GM19324 (cell line): ENCODE data around the gene GGA1.
"Not testable (repeated sequence)": the region's sequence is repeated elsewhere in the genome, so short reads cannot be mapped to it uniquely, and the experiment has no call there.

ENCODE experiments used
- ATAC-seq: cut with Tn5 transposase; IDR thresholded peaks from one replicate; pipeline ENCODE4 v1.9.1; 2021; ENCODE audit warnings: mild to moderate bottlenecking, moderate library complexity; ENCODE audit not compliant: unreplicated experiment, low FRiP score

Gene GGA1

DNA sequence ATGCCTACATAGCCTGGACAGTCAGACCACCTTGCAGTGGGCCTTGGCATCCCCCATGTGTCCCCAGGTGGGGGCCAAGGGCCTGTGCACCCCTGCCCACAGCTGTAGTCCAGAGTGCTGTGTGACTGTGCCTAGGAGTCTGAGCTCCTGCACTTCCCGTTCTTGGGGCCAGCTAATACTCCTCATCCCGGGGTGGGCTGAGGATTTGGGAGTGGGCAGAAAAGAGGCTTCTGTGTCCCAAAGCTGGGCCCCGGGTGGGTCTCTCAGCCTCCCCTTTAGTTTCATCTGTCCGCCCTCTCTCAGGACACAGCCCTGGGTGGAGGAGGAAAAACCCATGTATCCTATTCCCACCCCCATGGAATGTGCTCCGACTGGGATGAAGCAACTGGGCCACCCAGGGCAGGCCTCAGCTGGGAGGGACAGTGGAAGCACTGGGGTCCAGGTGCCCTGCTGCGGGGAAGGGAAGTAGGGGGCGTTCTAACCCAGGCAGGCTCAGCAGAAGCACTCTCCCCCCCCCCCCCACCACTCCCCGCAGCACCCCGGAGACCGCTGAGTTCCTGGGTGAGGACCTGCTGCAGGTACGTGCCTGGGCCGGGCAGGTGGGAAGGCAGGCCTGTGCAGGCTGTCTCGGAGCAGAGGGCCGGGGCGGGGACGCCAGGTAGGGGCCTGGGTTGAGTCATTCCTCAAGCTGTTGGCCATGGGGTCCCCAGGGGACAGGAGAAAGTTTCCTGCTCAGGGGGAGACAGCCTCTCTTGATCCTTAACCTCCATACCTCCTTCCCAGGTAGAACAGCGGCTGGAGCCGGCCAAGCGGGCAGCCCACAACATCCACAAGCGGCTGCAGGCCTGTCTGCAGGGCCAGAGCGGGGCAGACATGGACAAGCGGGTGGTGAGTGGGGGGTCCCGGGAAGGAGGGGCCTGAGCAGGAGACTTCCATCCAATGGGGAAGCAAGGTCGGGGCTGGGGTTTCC is 32.2 kb downstream of the GGA1 start:
- no peak for ATAC-seq

DNA sequence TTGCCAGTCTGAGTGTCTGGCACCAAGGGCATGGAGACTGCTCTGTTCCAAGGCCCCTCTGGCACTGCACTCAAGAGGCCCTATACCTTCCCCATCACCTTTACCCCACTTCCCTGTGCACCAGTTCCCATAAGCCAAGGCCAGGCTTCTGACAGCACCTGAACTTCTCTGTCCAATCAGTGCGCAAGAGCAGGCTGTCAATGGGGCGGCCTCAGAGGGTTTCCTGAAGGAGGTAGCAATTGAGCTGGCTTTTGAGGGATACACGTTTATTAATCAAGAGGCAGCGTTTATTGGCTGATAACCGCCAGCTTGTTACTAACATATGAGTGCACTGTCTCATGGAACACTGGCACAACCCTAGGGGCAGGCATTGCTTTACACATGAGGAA is 32.9 kb downstream of the GGA1 start:
- no peak for ATAC-seq

DNA sequence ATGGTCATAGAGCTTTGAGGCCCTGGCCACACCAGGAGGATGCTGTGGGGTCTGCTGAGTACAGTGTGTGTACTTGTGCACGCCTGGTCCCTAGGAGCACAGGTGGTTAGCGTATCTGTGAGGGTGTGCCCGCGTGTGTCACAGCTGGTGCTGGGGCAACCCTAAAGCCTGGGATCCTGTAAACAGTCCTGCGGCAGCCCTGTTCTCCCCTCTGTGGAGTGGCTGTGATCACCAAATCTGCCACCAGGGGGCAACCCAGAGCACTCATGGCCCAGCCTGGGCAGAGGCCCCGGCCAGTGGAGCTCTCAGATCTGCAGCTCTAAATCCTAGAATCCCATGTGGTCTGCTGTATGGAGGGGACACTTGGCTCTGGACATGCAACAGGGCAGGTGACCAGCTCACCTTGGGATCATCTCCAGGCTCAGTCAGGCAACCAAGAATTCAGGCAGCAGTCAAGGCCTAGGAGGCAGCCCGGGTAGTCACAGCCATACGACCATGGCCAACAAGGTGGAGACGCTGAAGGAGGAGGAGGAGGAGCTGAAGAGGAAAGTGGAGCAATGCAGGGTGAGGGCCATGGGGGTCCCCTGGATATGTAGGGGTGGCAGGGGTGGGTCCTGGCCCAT is 34.7 kb downstream of the GGA1 start:
- ATAC-seq: peak; percentile 33

DNA sequence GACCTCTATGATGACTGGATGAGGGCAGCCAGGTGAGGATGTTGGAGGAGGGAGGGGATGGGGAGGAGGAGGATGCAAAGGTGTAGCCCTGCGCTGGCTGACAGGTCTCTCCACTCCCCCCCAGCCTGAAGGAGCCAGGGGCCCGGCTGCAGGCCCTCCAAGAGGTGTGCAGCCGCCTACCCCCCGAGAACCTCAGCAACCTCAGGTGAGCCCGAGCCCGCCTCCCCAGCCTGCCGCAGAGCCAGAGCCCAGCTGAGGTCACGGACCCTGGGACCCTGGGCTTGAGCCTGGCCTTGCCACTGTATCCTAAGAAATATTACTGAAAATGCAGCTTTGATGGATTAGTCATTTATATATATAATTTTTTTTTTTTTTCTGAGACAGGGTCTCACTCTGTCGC is 38.7 kb downstream of the GGA1 start:
- ATAC-seq: no peak

DNA sequence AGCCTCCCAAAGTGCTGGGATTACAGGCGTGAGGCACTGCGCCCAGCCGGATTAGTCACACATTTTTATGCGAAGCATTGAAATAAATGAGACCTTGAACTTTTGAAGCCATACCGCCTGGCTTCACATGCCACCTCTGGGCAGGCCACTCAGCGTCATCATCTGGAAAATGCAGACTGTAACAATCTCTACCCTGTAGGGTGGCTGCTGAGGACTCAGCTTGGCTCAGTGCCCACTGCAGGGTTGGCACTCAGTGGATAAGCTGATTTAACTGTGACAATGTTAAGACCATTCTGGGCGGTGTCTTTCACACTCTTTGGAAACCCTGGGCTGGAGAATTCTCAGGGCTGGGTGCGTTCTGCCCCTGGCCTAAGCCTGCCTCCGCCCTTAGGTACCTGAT is 39.3 kb downstream of the GGA1 start:
- no peak for ATAC-seq

DNA sequence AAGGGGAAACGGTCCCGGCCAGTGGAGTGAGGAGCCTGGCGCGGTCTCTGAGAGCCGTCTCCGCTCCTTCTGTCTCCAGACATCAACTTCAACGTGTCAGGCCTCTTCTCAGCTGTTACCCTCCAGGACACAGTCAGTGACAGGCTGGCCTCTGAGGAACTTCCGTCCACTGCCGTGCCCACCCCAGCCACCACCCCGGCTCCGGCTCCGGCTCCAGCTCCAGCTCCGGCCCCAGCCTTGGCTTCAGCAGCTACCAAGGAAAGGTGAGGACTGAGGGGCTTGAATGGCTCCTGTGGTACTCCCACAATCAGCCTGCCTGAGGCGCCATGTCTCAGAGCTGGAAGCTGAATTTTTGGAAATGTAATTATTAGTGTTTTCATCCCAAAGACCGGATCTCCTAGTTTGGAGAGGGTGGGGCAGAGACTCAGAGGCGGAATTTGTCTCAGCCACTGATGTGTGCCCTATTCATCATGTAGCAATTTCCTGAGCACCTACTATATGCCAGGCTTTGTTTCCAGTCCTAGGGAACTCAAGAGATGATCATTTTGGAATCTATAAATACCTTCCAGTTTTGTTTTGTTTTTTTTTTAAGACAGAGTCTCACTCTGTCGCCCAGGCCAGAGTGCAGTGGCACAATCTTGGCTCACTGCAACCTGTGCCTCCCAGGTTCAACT is 42.0 kb downstream of the GGA1 start:
- ATAC-seq: no peak

DNA sequence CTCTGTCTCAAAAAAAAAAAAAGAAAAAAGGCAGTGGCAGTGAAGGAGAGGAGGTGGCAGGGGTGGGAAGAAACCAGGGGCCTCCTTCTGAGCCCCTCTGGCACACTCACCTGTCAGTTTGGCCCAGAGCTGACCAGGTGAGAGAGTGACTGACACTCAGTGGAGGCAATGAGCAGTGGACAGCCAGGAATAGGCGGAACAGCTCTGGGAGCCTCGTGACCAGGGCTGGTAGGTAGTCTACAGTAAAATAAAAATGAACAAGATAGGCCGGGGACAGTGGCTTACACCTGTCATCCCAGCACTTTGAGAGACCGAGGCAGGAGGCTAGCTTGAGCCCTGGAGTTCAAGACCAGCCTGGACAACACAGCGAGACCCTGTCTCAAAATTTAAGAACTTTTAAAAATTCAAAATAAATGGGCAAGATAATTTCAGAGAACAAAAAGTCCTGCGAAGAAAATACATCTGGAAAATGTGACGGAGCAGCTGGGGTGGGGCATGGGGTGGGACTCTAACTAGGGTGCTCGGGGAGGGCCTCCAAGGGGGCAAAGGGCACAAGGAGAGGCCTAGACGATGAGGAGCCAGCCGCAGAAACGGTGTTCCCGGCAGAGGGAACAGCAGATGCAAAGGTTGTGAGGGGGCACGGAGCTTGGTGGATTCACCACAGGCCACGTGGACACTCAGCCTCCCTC is 46.1 kb downstream of the GGA1 start:
- ATAC-seq: no peak

DNA sequence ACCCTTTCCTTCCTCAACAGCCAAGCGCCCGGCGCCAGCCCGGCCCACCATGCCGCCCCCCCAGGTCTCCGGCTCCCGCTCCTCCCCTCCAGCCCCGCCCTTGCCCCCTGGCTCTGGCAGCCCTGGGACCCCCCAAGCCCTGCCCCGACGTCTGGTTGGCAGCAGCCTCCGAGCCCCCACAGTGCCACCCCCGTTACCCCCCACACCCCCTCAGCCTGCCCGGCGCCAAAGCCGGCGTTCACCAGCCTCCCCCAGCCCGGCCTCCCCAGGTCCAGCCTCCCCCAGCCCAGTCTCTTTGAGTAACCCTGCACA is 46.6 kb downstream of the GGA1 start:
- no peak for ATAC-seq

DNA sequence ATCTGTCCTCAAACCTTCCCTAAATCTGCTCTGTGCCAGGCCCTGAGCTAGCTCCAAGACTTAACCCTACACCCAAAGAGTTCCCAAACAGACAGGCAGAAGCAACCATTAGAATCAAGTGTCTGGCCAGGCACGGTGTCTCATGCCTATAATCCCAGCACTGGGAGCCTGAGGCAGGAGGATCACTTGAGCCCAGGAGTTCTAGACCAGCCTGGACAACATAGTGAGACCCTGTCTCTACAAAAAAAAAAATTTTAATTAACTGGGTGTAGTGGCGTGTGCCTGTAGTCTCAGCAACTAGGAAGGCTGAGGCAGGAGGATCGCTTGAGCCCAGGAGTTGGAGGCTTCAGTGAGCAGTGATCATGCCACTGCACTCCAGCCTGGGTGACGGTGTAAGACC is 47.9 kb downstream of the GGA1 start:
- not testable (repeated sequence) for ATAC-seq

DNA sequence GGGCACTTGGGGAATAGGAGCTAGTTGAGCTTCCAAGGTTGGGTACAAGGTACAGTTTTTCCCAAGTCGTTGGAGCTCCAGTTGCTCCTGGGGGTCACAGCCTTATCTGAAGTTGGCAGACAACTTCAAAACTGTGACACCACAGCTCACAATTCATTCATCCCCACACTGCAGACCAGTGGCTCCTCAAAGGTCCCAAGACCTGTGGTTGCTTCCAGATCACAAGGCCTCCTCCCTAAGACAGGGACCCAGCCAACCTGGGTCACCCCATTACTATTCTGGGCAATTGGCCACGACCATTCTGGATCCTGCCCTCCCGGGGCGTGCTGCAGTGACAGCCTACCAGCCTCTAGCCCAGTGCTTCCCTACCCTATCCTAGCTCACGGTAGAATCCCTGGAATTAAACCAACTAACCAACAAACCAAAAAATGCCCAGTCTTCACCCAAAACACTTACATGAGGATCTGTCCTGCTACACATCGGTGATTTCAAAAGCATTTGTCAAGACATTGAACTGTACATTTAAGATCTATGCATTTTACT is 49.0 kb downstream of the GGA1 start:
- no peak for ATAC-seq

DNA sequence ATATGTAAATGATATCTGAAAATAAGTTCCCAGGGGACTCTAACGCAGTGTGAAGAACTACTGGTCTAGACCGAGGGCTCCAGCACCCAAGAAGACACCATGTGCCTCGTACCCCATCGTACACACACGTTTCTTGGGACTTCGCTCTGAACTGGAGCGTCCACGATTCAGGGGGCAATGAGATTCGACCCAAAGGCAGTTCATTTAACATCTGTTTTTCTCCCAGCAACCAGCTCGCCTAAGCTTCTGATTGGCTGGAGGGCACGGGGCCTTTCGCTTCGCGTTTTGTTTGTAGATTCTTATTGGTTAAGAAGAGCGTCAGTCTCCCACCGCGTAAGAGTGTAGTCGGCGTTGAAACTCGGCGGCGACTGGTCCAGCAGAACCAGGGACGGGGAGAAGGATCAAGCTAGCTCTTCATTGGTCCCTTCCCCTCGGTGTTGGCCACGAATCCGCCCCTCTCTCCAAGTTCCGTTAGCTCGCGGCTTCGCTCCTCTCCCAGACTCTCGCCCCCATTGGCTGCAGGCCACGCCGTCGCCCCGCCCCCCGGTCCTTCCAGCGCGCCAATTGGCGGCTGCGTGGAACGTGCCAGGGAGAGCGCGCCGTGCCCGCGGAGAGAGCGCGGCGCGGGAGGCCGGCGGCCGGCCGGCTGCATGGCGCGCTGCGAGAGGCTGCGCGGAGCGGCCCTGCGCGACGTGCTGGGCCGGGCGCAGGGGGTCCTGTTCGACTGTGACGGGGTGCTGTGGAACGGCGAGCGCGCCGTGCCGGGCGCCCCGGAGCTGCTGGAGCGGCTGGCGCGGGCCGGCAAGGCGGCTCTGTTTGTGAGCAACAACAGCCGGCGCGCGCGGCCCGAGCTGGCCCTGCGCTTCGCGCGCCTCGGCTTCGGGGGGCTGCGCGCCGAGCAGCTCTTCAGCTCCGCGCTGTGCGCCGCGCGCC is 49.8 kb downstream of the GGA1 start, which contains the start of gene PDXP:
Gene PDXP, plus strand, starts transcription at position 591 of the 933 bp plus-strand sequence. Its CDS starts 60 bp downstream, at position 651.
- ATAC-seq: peak; percentile 88

DNA sequence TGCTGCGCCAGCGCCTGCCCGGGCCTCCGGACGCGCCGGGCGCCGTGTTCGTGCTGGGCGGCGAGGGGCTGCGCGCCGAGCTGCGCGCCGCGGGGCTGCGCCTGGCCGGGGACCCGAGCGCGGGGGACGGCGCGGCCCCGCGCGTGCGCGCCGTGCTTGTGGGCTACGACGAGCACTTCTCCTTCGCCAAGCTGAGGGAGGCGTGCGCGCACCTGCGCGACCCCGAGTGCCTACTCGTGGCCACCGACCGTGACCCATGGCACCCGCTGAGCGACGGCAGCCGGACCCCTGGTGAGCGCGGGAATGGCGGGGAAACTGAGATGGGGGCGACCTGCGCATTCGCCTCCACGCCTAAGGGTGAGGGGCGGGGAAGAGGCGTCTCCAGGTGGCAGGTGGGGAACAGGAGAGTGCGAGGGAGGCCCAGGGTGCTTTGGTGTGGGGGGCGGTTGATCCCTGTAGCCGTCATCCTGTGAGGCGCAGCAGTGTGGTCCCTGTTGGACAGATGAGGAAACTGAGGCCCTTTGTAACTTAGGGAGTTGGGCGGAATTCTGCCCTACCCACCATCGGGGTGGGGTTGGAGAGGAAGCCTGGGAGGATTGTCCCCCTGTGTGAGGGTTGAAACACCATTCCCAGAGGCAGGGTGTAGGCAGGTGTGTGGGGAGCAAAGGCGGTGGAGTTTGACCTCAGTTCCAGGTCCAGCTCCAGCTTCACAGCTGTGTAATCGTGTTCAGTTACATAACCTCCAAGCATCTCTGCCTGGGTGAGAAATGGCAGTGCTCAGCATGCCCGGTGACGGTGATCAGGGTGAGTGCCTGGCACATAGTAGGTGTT is 50.6 kb downstream of the GGA1 start:
- ATAC-seq: peak; percentile 24

DNA sequence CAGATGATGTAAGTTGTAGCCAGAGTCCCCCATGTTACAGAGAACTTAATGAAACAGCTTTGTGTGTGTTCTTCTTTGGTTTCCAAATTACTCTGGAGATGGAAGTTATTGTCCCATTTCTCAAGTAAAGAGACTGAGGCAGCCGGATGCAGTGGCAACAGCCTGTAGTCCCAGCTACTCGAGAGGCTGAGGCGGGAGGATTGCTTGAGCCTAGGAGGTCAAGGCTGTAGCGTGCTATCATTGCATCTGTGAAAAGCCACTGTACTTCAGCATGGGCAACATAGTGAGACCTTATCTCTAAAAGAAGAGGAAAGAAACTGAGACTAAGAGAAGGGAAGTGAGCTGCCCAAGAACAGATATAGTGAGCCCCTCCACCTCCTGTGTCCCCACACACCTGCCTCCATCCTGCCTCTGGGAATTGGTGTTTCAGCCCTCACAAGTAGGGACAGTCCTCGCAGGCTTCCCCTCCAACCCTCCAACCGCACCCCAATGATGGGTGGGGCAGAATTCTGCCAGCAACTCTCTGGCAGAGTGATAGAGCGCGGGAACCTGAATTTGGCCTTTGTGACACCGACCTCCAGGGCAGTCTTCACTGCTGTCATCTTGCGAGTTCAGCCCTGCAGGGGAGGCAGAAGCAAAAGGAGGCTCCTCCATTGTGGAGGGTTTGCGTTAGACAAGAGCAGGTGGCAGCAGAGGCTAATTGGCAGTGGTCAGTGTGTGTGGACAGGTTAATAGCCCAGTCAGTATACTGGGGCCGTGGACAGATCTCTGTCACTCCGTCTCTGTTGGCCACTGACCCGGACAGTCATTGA is 51.5 kb downstream of the GGA1 start:
- ATAC-seq: no peak

DNA sequence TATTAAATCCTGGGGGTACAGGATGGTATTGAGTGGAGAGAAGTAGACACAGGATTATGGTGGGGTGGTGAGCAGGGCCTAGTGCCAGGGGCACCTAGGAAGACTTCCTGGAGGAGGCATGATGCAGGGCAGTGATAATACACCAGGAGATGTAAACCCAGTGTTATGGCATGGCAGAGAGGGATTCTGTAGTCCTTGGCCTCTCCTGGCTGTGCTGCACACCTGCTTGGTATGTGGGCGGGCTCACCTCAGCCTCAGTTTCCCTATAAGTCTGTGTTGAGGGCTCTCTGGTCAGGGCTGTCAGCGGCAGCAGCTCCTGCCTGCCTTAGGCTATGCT is 52.0 kb downstream of the GGA1 start:
- ATAC-seq: no peak

DNA sequence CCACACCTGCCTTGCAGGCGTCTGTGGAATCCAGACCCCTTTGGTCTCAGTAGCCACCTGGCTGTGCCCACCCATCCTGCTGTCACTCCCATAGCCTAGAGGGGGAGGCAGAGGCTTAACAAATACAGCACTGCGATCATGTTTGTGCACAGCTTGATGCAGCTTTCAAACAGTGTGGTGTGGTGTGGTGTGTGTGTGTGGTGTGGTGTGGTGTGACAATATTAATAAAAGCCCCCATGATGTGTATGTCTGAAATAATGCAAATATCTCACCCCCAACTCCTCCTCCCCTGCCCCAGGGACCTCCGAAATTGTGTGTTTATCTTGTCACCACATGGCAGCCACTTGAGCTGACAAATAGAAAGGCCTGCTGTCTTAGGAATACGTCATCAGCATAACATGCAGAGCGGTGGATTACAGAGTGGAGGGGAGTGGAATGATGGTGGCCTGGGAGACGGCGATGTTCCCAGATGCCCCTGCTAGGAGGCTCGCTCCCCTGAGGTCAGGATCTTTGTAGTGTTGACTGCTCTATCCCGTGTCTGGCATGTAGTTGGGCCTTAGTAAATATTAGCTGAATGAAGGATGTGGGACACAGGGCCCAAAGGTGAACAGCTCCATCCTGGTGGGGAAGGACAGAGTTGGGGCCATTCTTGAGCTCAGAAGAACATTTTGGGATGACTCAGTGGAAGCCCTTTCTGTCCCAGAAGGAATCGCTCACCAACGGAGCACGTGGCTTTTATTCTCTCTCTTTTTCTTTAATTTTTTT is 52.7 kb downstream of the GGA1 start:
- ATAC-seq: no peak

DNA sequence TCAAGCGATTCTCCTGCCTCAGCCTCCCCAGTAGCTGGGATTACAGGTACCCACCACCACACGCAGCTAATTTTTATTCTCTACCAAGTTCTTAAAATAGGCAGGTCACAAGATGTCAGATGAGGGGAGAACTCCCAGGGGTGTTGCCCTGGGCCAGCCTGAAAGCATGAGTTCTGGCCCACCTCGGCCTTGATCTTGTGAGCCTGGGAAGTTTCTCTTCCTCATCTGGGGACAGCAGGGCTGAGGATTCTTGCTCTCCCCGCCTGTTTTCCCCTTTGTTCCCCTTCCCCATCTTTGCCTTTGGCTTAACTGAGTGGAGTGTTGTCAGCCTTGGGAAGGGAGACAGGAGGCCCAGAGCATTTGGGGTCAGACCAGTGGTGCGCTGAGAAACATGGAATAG is 53.4 kb downstream of the GGA1 start:
- no peak for ATAC-seq

DNA sequence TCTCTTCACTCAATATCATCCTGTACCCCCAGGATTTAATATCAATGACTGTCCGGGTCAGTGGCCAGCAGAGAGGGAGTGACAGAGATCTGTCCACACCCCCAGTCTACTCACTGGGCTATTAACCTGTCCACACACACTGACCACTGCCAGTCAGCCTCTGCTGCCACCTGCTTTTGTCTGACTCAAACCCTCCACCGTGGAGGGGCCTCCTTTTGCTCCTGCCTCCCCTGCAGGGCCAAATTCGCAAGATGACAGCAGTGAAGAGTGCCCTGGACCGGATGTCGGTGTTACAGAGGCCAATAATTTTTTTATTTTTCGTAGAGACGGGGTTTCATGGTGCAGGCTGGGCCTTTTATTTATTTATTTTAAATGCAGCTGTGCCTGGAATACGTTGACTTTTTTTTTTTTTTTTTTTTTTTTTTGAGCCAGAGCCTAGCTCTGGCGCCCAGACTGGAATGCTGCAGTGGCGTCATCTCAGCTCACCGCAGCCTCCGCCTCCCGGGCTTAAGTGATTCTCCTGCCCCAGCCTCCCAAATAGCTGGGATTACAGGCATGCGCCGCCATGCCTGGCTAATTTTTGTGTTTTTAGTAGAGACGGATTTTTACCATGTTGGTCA is 55.0 kb downstream of the GGA1 start:
- ATAC-seq: no peak
